Ishikawa (cell line): ENCODE results near the gene WEE1.

Experiments used
- CEBPB ChIP-seq: IDR thresholded peaks from 2 replicates; pipeline ENCODE4 v1.6.1; 2012
- CREB1 ChIP-seq: IDR thresholded peaks from 2 replicates; pipeline ENCODE4 v1.6.1; 2012; ENCODE audit warnings: low read depth
- EGR1 ChIP-seq: IDR thresholded peaks from 2 replicates; pipeline ENCODE4 v1.6.1; 2012
- EP300 ChIP-seq: IDR thresholded peaks from 2 replicates; pipeline ENCODE4 v1.6.1; 2012; ENCODE audit warnings: borderline replicate concordance
- FOXM1 ChIP-seq: IDR thresholded peaks from 2 replicates; pipeline ENCODE4 v1.6.1; 2012; ENCODE audit warnings: low read depth, borderline replicate concordance
- NFIC ChIP-seq: IDR thresholded peaks from 2 replicates; pipeline ENCODE4 v1.6.1; 2012
- RAD21 ChIP-seq: IDR thresholded peaks from 2 replicates; pipeline ENCODE4 v1.6.1; 2012; ENCODE audit warnings: low read depth
- TAF1 ChIP-seq: IDR thresholded peaks from 2 replicates; pipeline ENCODE4 v1.6.1; 2012; ENCODE audit warnings: low read depth, mild to moderate bottlenecking
- TCF12 ChIP-seq: IDR thresholded peaks from 2 replicates; pipeline ENCODE4 v1.6.1; 2012; ENCODE audit warnings: low read depth
- TEAD4 ChIP-seq: IDR thresholded peaks from 2 replicates; pipeline ENCODE4 v1.6.1; 2012
- YY1 ChIP-seq: IDR thresholded peaks from 2 replicates; pipeline ENCODE4 v1.6.1; 2012; ENCODE audit warnings: low read depth
- ZBTB7A ChIP-seq: IDR thresholded peaks from 2 replicates; pipeline ENCODE4 v1.6.1; 2012; ENCODE audit warnings: low read depth
- TF ChIP-seq, protein P1 (sequence below): IDR thresholded peaks from 2 replicates; pipeline ENCODE4 v1.6.1; 2012
- TF ChIP-seq, protein P2 (sequence below): IDR thresholded peaks from 2 replicates; pipeline ENCODE4 v1.6.1; 2012
- TF ChIP-seq, protein P3 (sequence below): IDR thresholded peaks from 2 replicates; pipeline ENCODE4 v1.6.1; 2012; ENCODE audit warnings: low read depth, mild to moderate bottlenecking

WEE1 gene

DNA sequence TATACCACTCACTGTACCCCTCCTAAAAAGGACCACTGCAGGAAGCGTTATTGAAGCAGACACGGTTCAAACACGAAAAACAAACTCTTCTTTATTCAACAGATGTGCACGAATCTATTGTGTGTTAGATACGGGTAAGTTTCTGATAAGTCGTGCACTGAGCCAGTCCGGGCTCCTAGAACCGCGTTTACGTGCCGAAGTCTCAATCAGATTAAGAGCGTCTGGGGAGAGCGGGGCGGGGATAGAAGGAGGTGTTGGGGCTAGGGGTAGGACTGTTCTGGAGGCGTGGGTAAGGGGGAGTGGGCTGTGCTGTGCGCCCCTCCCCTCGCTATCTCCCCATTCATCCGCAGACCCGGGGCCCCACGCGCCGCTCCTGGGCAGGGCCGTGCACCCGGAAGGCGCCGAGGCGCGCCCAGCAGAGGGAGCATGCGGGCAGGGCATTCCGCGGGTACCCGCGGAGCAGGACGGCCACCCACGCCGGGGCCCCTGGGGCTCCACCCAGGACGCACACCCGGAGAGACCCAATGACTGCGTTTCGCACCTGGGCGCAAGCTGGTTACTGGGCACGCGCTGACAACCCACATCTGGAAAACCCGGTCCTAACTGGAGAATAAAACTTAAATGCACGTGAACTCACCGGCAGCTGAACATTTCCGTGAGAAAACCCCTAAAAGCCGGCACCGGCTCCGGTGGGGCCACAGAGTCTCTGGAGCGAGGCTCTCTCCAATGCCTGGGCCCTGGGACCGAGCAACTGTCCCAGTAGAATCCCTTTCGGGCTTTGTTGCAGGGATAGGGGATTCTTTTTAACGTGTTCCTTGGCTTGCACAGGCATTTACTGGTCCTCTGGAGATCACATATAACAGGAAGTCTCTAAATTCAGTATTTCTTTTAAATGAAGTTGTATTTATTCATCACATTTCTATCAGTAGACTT, 40.6 kb downstream of the WEE1 start:
- TF ChIP-seq RAD21 (peak; percentile 66), TAF1 (peak; percentile 50; the same call in 1 of the 2 replicates), YY1 (peak; percentile 65; the same call in 1 of the 2 replicates), TCF12 (peak; percentile 63), ZBTB7A (peak; percentile 97), EGR1 (peak; percentile 95), FOXM1 (no peak), TEAD4 (peak; percentile 79), NFIC (peak; percentile 35), CREB1 (no peak), CEBPB (no peak), EP300 (peak; percentile 48; the same call in 1 of the 2 replicates)
- TF ChIP-seq, protein P1, sequence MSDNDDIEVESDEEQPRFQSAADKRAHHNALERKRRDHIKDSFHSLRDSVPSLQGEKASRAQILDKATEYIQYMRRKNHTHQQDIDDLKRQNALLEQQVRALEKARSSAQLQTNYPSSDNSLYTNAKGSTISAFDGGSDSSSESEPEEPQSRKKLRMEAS: peak; percentile 88
- TF ChIP-seq, protein P2, sequence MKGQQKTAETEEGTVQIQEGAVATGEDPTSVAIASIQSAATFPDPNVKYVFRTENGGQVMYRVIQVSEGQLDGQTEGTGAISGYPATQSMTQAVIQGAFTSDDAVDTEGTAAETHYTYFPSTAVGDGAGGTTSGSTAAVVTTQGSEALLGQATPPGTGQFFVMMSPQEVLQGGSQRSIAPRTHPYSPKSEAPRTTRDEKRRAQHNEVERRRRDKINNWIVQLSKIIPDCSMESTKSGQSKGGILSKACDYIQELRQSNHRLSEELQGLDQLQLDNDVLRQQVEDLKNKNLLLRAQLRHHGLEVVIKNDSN: no peak; the same call in 1 of the 2 replicates
- TF ChIP-seq, protein P3, sequence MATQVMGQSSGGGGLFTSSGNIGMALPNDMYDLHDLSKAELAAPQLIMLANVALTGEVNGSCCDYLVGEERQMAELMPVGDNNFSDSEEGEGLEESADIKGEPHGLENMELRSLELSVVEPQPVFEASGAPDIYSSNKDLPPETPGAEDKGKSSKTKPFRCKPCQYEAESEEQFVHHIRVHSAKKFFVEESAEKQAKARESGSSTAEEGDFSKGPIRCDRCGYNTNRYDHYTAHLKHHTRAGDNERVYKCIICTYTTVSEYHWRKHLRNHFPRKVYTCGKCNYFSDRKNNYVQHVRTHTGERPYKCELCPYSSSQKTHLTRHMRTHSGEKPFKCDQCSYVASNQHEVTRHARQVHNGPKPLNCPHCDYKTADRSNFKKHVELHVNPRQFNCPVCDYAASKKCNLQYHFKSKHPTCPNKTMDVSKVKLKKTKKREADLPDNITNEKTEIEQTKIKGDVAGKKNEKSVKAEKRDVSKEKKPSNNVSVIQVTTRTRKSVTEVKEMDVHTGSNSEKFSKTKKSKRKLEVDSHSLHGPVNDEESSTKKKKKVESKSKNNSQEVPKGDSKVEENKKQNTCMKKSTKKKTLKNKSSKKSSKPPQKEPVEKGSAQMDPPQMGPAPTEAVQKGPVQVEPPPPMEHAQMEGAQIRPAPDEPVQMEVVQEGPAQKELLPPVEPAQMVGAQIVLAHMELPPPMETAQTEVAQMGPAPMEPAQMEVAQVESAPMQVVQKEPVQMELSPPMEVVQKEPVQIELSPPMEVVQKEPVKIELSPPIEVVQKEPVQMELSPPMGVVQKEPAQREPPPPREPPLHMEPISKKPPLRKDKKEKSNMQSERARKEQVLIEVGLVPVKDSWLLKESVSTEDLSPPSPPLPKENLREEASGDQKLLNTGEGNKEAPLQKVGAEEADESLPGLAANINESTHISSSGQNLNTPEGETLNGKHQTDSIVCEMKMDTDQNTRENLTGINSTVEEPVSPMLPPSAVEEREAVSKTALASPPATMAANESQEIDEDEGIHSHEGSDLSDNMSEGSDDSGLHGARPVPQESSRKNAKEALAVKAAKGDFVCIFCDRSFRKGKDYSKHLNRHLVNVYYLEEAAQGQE: no peak

DNA sequence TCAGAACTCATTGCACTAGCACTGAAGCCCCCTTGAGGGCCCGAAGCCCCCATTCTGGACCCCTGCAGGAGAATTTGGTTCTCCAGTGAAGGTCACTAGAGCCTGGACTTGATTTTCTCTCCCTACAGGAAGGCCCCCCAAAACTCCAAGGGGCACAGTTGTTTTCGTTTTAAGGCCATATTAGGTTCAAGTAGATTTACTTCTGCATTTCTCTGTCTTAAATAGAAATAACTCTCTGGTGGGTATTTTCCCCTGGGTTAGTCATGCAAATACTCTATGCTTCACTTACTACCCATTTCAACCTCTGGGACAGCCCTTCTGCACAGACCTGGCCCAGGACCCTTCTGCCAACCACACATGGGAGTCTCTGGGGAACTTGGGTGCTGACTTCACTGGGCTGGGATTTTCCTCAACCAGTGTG, 41.6 kb downstream of the WEE1 start:
- no peak for TF ChIP-seq RAD21

DNA sequence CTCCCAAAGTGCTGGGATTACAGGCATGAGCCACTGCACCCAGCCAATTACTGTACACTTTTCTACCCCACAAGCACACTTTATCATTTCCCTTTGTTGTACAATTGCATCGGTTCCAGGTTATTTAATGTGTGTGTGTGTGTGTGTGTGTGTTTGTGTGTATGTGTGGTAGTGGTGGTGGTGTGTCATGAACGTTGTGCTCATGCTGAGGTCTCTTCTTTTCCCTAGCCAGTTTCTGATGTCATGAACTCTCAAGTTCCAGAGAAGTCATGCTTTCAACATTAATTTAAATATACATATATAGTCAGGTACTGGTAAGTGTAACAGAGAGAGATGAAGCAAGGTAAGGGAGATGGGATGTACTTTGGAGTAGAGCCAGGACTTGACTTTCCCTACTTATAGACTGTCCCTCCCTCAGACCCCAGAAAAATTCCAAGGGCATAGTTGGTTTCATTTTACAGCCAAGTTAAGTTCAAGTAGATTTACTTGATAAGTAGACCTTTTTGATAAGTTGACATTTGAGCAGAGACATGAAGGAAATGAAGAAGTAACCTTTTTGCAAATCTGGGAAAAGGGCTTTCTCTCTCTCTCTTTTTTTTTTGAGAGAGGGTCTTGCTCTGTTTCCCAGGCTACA, 42.7 kb downstream of the WEE1 start:
- TF ChIP-seq FOXM1 (no peak), NFIC (no peak), YY1 (no peak), TAF1 (no peak), TEAD4 (no peak), ZBTB7A (no peak), EGR1 (no peak), CREB1 (no peak), EP300 (no peak), CEBPB (no peak), RAD21 (no peak), TCF12 (no peak)
- TF ChIP-seq, protein P3: no peak
- TF ChIP-seq, protein P2: no peak
- TF ChIP-seq, protein P1: no peak

DNA sequence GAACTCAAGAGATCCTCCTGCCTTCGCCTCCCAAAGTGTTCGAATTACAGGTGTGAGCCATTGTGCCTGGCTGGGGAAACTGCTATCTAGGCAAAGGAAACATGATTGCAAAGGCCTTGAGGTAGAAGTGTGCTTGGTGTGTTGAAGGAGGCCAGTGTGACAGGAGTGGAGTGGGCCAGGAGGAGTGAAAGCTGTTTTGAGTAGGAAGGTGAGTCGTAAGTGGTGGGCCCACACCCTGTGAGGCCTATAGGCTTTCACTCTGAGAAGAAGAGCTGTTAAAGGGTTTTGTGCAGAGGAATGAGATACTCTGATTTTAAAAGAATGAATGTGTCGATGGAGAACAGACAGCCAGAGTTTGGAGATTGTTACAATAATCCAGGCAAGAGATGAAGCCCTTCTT, 43.4 kb downstream of the WEE1 start:
- TF ChIP-seq, protein P1: no peak
- TF ChIP-seq EP300: no peak
- no peak for TF ChIP-seq CEBPB
- no peak for TF ChIP-seq ZBTB7A
- TF ChIP-seq, protein P3: no peak
- TF ChIP-seq TCF12: no peak
- no peak for TF ChIP-seq TAF1
- TF ChIP-seq EGR1: no peak
- TF ChIP-seq YY1: no peak
- no peak for TF ChIP-seq RAD21
- no peak for TF ChIP-seq NFIC
